ENCODE results near the gene DNER. TPM values are rescaled to one million over a fixed set of nuclear protein-coding genes. Genes with fewer than 3 reads are reported as not detected.
A peak's percentile ranks its signal among the peaks of the same experiment; 100 is the strongest.

Gene DNER
- total and polyA plus RNA-seq, 2 experiments from 2014 or later: 0.39 to 0.65 TPM

GRCh38 chr2:229660951-229661350 is 53.4 kb downstream of the DNER start:
- Histone ChIP-seq H3K36me3 (ENCODE audit: low read depth) (no peaks in the 10 kb centered on the region), H3K27me3 (replicated peaks; ENCODE audit: insufficient read depth) (no peaks in the 10 kb centered on the region), H3K9me2 (ENCODE audit: insufficient read depth) (no peaks in the 10 kb centered on the region), H3K79me2 (ENCODE audit: insufficient read depth) (no peaks in the 10 kb centered on the region), H3K9me3 (ENCODE audit: low read depth) (no peaks in the 10 kb centered on the region), H3K27ac (no peak overlapping the region), H3K4me3 (no peak overlapping the region), H3F3A (ENCODE audit: insufficient read depth) (no peaks in the 10 kb centered on the region), H3K9ac (no peak overlapping the region), H2AFZ (no peak overlapping the region), H3K4me1 (ENCODE audit: insufficient read depth) (no peaks in the 10 kb centered on the region), H4K20me1 (ENCODE audit: insufficient read depth) (no peaks in the 10 kb centered on the region), H3K4me2 (ENCODE audit: unreplicated experiment) (no peak overlapping the region)
- DNase-seq: peak; percentile 6
- no peak for TF ChIP-seq EZH2 (IDR thresholded peaks at IDR 0.05; ENCODE audit: insufficient read depth, poor library complexity, severe bottlenecking)
- TF ChIP-seq EZH2phosphoT487 (IDR thresholded peaks at IDR 0.05; ENCODE audit: insufficient read depth, low read depth): no peak
- in situ Hi-C loops (cut with MboI): no loop called here

DNA sequence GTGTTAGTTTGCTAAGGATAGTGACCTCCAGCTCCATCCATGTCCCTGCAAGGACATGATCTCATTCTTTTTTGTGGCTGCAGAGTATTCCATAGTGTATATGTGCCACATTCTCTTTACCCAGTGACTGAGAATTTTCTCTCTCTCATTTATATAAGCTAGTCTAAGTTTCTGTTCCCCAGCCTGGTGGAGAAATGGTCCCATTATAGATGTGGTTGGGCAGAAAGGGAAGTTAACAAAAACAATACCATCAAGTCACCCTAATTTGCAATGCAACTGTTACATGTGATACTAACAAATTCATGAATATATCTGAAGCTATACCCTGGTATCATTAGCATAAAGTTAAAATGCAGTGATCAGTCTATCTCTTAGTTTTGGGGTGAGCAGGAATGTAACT is 54.0 kb downstream of the DNER start:
- Histone ChIP-seq H2AFZ (no peak overlapping the region), H3K4me1 (ENCODE audit: insufficient read depth) (no peaks in the 10 kb centered on the region), H3K4me2 (ENCODE audit: unreplicated experiment) (no peak overlapping the region), H3K9me3 (ENCODE audit: low read depth) (no peaks in the 10 kb centered on the region), H3K9me2 (ENCODE audit: insufficient read depth) (no peaks in the 10 kb centered on the region), H3F3A (ENCODE audit: insufficient read depth) (no peaks in the 10 kb centered on the region), H3K4me3 (no peak overlapping the region), H3K79me2 (ENCODE audit: insufficient read depth) (no peaks in the 10 kb centered on the region), H3K9ac (no peak overlapping the region), H3K36me3 (ENCODE audit: low read depth) (no peaks in the 10 kb centered on the region), H4K20me1 (ENCODE audit: insufficient read depth) (no peaks in the 10 kb centered on the region), H3K27me3 (replicated peaks; ENCODE audit: insufficient read depth) (no peaks in the 10 kb centered on the region), H3K27ac (no peak overlapping the region)
- TF ChIP-seq EZH2phosphoT487 (IDR thresholded peaks at IDR 0.05; ENCODE audit: insufficient read depth, low read depth) (no peak), EZH2 (IDR thresholded peaks at IDR 0.05; ENCODE audit: insufficient read depth, poor library complexity, severe bottlenecking) (no peak)
- no peak for DNase-seq
- in situ Hi-C loops (cut with MboI): no loop called here

- Histone ChIP-seq H4K20me1 (ENCODE audit: insufficient read depth) (no peaks in the 10 kb centered on the region), H3K27ac (no peak overlapping the region), H3F3A (ENCODE audit: insufficient read depth) (no peaks in the 10 kb centered on the region), H3K4me3 (no peak overlapping the region), H3K36me3 (ENCODE audit: low read depth) (no peaks in the 10 kb centered on the region), H3K4me1 (ENCODE audit: insufficient read depth) (no peaks in the 10 kb centered on the region), H3K27me3 (replicated peaks; ENCODE audit: insufficient read depth) (no peaks in the 10 kb centered on the region), H3K79me2 (ENCODE audit: insufficient read depth) (no peaks in the 10 kb centered on the region), H3K4me2 (ENCODE audit: unreplicated experiment) (no peak overlapping the region), H3K9me2 (ENCODE audit: insufficient read depth) (no peaks in the 10 kb centered on the region), H3K9me3 (ENCODE audit: low read depth) (no peaks in the 10 kb centered on the region), H3K9ac (no peak overlapping the region), H2AFZ (no peak overlapping the region)
- 52 to 57% methylated on average over 4 of the region's 4 CpGs for WGBS, 2 experiments (ENCODE audit: low coverage in 1 of 2, low lambda C conversion rate in 2 of 2, missing lambda C conversion rate in 2 of 2)
- in situ Hi-C loops (cut with MboI): no loop called here
- no peak for DNase-seq
- TF ChIP-seq EZH2phosphoT487 (IDR thresholded peaks at IDR 0.05; ENCODE audit: insufficient read depth, low read depth): no peak
- TF ChIP-seq EZH2 (IDR thresholded peaks at IDR 0.05; ENCODE audit: insufficient read depth, poor library complexity, severe bottlenecking): no peak
Measured at GRCh38 chr2:229658004-229658403, 56.4 kb downstream of the DNER start.

DNA sequence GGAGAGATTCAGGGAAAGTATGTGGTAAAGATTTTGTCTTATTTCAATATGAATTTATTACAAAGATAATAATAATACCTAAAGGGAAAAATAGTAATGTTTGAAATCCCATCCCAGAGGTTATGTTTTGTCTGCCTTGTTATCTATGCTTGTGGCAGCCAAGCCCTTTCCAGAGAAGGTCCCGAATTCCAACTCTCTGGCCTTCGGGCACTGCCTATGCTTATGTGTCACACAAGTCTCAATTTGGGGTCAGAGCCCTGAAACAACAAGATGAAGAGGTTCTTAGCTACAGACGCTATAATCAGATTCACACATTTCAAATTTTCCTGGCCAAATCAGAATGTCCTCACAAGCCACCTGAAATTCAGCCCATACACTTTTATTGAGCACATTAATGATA is 59.9 kb downstream of the DNER start:
- 56 to 59% methylated on average over 3 of the region's 3 CpGs for WGBS, 2 experiments (ENCODE audit: low coverage in 1 of 2, low lambda C conversion rate in 2 of 2, missing lambda C conversion rate in 2 of 2)
- no peak for DNase-seq
- Histone ChIP-seq H3K79me2 (ENCODE audit: insufficient read depth) (no peaks in the 10 kb centered on the region), H3K9me2 (ENCODE audit: insufficient read depth) (no peaks in the 10 kb centered on the region), H3K27me3 (replicated peaks; ENCODE audit: insufficient read depth) (no peaks in the 10 kb centered on the region), H3K9me3 (ENCODE audit: low read depth) (no peaks in the 10 kb centered on the region), H4K20me1 (ENCODE audit: insufficient read depth) (no peaks in the 10 kb centered on the region), H3K4me2 (ENCODE audit: unreplicated experiment) (no peak overlapping the region), H2AFZ (no peak overlapping the region), H3K4me3 (no peak overlapping the region), H3K27ac (no peak overlapping the region), H3K9ac (no peak overlapping the region), H3K36me3 (ENCODE audit: low read depth) (no peaks in the 10 kb centered on the region), H3F3A (ENCODE audit: insufficient read depth) (no peaks in the 10 kb centered on the region), H3K4me1 (ENCODE audit: insufficient read depth) (no peaks in the 10 kb centered on the region)
- TF ChIP-seq EZH2 (IDR thresholded peaks at IDR 0.05; ENCODE audit: insufficient read depth, poor library complexity, severe bottlenecking) (no peak), EZH2phosphoT487 (IDR thresholded peaks at IDR 0.05; ENCODE audit: insufficient read depth, low read depth) (no peak)
- in situ Hi-C loops (cut with MboI): no loop called here

GRCh38 chr2:229653531-229653930 is 60.8 kb downstream of the DNER start:
- Histone ChIP-seq H4K20me1 (ENCODE audit: insufficient read depth) (no peaks in the 10 kb centered on the region), H3K4me1 (ENCODE audit: insufficient read depth) (no peaks in the 10 kb centered on the region), H2AFZ (no peak overlapping the region), H3K9ac (no peak overlapping the region), H3K4me2 (ENCODE audit: unreplicated experiment) (no peak overlapping the region), H3K79me2 (ENCODE audit: insufficient read depth) (no peaks in the 10 kb centered on the region), H3K27ac (no peak overlapping the region), H3K9me3 (ENCODE audit: low read depth) (no peaks in the 10 kb centered on the region), H3K27me3 (replicated peaks; ENCODE audit: insufficient read depth) (no peaks in the 10 kb centered on the region), H3K4me3 (no peak overlapping the region), H3K9me2 (ENCODE audit: insufficient read depth) (no peaks in the 10 kb centered on the region), H3K36me3 (ENCODE audit: low read depth) (no peaks in the 10 kb centered on the region), H3F3A (ENCODE audit: insufficient read depth) (no peaks in the 10 kb centered on the region)
- in situ Hi-C loops (cut with MboI): no loop called here
- DNase-seq: no peak
- 83 to 88% methylated on average over 1 of the region's 1 CpG for WGBS, 2 experiments (ENCODE audit: low coverage in 1 of 2, low lambda C conversion rate in 2 of 2, missing lambda C conversion rate in 2 of 2)
- TF ChIP-seq EZH2 (IDR thresholded peaks at IDR 0.05; ENCODE audit: insufficient read depth, poor library complexity, severe bottlenecking): no peak
- no peak for TF ChIP-seq EZH2phosphoT487 (IDR thresholded peaks at IDR 0.05; ENCODE audit: insufficient read depth, low read depth)

All from GM23248 (cell line).